ACC112 (cell line): Measurements from ENCODE around the gene SSTR5.

Source experiments
- H2AFZ ChIP-seq: fragments of 200-600 bp; sonication (generic); one replicate; pipeline ENCODE4 v1.6.0; 2017; ENCODE audit warnings: antibody characterized with exemption, low read length; ENCODE audit not compliant: unreplicated experiment
- H3K27ac ChIP-seq: fragments of 200-600 bp; sonication (generic); 2 replicates; pipeline ENCODE4 v1.5.1; 2014; ENCODE audit warnings: low read depth, mild to moderate bottlenecking, antibody characterized with exemption, low read length, moderate library complexity
- H3K27me3 ChIP-seq: fragments of 200-600 bp; sonication (generic); 2 replicates; pipeline ENCODE4 v1.6.1; 2014; ENCODE audit warnings: mild to moderate bottlenecking, antibody characterized with exemption, low read length, moderate library complexity, mixed read lengths; ENCODE audit not compliant: insufficient read depth
- H3K36me3 ChIP-seq: fragments of 200-600 bp; sonication (generic); 2 replicates; pipeline ENCODE4 v1.6.1; 2016; ENCODE audit warnings: mild to moderate bottlenecking, antibody characterized with exemption, low read length, moderate library complexity, mixed read lengths; ENCODE audit not compliant: insufficient read depth
- H3K4me1 ChIP-seq: fragments of 200-600 bp; sonication (generic); one replicate; pipeline ENCODE4 v1.6.1; 2016; ENCODE audit warnings: low read length, mixed read lengths; ENCODE audit not compliant: insufficient read depth, unreplicated experiment, control insufficient read depth
- H3K4me3 ChIP-seq: fragments of 200-600 bp; sonication (generic); 2 replicates; pipeline ENCODE4 v1.5.1; 2014; ENCODE audit warnings: mild to moderate bottlenecking, low read depth, low read length
- H3K79me2 ChIP-seq: fragments of 200-600 bp; sonication (generic); one replicate; pipeline ENCODE4 v1.6.0; 2016; ENCODE audit warnings: low read length; ENCODE audit not compliant: control insufficient read depth, unreplicated experiment, insufficient read depth

Gene SSTR5

DNA sequence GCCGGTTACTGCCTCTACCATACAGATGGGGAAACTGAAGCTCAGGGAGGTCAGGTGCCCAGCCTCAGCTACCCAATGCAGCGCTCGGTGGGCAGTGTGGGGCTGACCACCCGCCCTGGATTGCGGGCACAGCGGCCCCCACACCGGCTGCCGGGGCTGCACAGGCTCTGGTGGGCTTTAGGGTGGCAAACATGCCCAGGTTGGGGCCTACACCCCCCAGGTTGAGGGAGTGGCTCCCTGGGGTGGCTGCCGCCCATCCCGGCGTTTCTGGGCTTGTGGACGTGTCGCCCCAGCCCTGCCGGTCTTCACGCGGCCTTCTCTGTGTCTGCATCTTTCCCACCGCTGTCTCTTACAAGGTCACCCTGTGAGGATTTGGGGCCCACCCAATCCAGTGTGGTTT is 40.9 kb upstream of the SSTR5 start:
- H2AFZ ChIP-seq = no peak overlapping the region
- H3K27me3 ChIP-seq = peaks cover 37% of the 10 kb centered on the region

DNA sequence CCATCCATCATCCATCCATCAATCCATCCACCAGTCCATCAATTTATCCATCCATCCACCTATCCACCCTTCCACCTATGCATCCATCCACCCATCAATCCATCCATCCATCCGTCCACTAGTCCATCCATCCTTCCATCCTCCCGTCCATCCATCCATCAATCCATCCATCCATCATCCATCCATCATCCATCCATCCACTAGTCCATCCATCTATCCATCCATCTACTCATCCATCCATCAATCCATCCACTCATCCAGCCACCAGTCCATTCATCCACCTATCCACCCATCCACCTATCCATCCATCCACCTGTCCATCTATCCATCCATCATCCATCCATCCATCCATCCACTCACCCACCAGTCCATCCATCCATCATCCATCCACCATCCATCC is 39.9 kb upstream of the SSTR5 start:
- Histone ChIP-seq H3K36me3 (no peaks in the 10 kb centered on the region), H3K79me2 (no peaks in the 10 kb centered on the region), H3K4me3 (no peak overlapping the region), H2AFZ (no peak overlapping the region), H3K4me1 (peaks cover 7% of the 10 kb centered on the region), H3K27me3 (peaks cover 30% of the 10 kb centered on the region), H3K27ac (no peak overlapping the region)

More for the DNA sequence above, 40.9 kb upstream of the SSTR5 start:
- no peaks in the 10 kb centered on the region for H3K79me2 ChIP-seq
- H3K27ac ChIP-seq = no peak overlapping the region
- peaks cover under 1% of the 10 kb centered on the region for H3K4me1 ChIP-seq
- H3K36me3 ChIP-seq = no peaks in the 10 kb centered on the region
- H3K4me3 ChIP-seq = no peak overlapping the region

DNA sequence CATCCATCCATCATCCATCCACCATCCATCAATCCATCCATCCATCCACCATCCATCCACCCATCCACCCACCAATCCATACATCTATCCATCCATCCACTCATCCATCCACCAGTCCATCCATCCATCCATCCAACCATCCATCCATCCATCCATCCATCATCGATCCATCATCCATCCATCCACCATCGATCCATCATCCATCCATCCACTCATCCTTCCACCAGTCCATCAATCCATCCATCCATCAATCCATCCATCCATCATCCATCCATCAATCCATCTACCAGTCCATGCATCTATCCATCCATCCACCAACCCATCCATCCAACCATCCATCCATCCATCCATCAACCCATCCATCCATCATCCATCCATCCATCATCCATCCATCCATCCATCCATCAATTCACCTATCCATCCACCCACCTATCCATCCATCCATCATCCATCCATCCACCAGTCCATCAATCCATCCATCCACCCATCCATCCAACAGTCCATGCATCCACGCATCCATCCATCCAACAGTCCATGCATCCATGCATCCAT is 39.3 kb upstream of the SSTR5 start:
- Histone ChIP-seq H3K79me2 (no peaks in the 10 kb centered on the region), H3K27ac (no peak overlapping the region), H3K4me3 (no peak overlapping the region), H3K27me3 (peaks cover 26% of the 10 kb centered on the region), H3K36me3 (no peaks in the 10 kb centered on the region), H2AFZ (no peak overlapping the region), H3K4me1 (peaks cover 7% of the 10 kb centered on the region)

GRCh38 chr16:1034230-1035065 is 38.1 kb upstream of the SSTR5 start:
- H3K79me2 ChIP-seq = no peaks in the 10 kb centered on the region
- no peak overlapping the region for H2AFZ ChIP-seq
- H3K36me3 ChIP-seq = no peaks in the 10 kb centered on the region
- H3K27ac ChIP-seq = no peak overlapping the region
- H3K27me3 ChIP-seq = peaks cover 13% of the 10 kb centered on the region
- H3K4me1 ChIP-seq = peaks cover 7% of the 10 kb centered on the region
- no peak overlapping the region for H3K4me3 ChIP-seq

- peaks cover 7% of the 10 kb centered on the region for H3K4me1 ChIP-seq
- H2AFZ ChIP-seq = no peak overlapping the region
- no peak overlapping the region for H3K27ac ChIP-seq
- no peaks in the 10 kb centered on the region for H3K36me3 ChIP-seq
- no peaks in the 10 kb centered on the region for H3K79me2 ChIP-seq
- H3K4me3 ChIP-seq = no peak overlapping the region
- H3K27me3 ChIP-seq = peaks cover 9% of the 10 kb centered on the region
Measured at GRCh38 chr16:1035066-1035415, 37.5 kb upstream of the SSTR5 start.

DNA sequence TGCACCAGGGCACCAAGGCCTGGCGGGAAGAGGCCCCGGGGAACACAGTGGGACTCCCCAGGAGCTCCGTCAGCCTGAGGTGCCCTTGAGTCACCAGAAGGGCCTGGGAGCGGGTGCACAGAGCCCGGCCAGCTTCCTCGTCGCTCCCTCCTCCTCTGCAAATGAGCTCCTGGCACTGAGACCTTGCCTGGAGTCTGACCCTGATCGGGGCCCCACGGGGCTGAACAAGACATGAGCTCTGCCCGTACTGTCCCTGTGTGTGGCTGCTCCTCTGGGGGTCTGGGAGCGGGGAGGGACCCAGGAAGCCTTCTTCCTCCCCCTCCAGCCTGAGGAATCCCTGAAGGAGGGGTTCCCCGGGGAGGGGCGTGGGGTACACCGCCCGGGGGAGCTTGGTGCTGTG is 36.4 kb upstream of the SSTR5 start:
- no peaks in the 10 kb centered on the region for H3K36me3 ChIP-seq
- no peak overlapping the region for H3K27ac ChIP-seq
- H3K4me1 ChIP-seq = peaks cover 7% of the 10 kb centered on the region
- no peaks in the 10 kb centered on the region for H3K27me3 ChIP-seq
- H2AFZ ChIP-seq = no peak overlapping the region
- no peak overlapping the region for H3K4me3 ChIP-seq
- H3K79me2 ChIP-seq = no peaks in the 10 kb centered on the region

GRCh38 chr16:1036726-1037393 is 35.7 kb upstream of the SSTR5 start:
- H3K27me3 ChIP-seq = no peaks in the 10 kb centered on the region
- H3K79me2 ChIP-seq = no peaks in the 10 kb centered on the region
- peaks cover 7% of the 10 kb centered on the region for H3K4me1 ChIP-seq
- H3K4me3 ChIP-seq = no peak overlapping the region
- no peaks in the 10 kb centered on the region for H3K36me3 ChIP-seq
- H2AFZ ChIP-seq = no peak overlapping the region
- no peak overlapping the region for H3K27ac ChIP-seq

DNA sequence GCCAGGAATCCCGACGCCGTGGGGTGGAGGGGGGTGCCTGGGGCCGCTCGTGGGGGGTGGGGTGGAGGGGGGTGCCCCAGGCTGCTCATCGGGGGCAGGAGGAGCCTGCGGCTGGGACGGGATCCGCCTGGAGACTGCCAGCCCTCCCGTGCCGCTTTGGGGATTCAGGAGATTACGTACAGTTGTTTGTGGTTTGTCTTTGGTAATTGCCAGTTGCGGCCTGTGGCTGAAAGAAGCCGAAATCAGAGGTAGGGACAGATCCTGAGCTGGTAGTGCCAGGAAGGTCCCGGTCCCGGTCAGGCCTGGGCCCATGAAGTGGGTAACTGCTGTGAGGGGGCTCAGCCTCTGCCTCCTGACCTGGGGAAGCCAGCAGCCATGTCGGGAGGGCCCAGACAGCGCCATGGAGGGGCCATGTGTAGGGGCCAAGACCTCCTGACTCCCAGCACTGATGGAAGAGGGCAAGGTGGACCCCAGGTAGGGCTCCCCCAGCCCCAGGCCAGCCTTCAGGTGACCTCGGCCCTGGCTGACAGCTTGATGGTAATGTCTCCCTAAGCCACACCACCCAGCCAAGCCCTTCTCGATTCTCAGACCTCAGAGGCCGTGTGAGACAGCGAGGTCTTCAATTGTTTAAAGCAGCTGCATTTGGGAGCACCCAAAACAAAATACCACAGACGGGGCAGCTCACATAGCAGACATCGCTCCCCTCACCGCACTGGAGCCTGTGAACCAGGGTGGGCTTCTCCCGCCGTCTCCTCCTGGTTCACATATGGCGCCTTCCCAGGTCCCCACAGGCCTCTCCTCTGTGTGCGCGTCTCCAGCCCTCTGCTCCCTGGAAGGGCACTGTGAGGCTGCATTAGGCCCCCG is 34.9 kb upstream of the SSTR5 start:
- Histone ChIP-seq H3K27me3 (no peaks in the 10 kb centered on the region), H3K79me2 (no peaks in the 10 kb centered on the region), H3K36me3 (no peaks in the 10 kb centered on the region), H3K4me1 (peaks cover 7% of the 10 kb centered on the region), H3K27ac (no peak overlapping the region), H2AFZ (no peak overlapping the region), H3K4me3 (no peak overlapping the region)

- Histone ChIP-seq H3K36me3 (no peaks in the 10 kb centered on the region), H3K27me3 (peaks cover 4% of the 10 kb centered on the region), H3K27ac (no peak overlapping the region), H3K4me1 (peaks cover 7% of the 10 kb centered on the region), H3K4me3 (no peak overlapping the region), H2AFZ (no peak overlapping the region), H3K79me2 (no peaks in the 10 kb centered on the region)
Measured at GRCh38 chr16:1038932-1039331, 33.6 kb upstream of the SSTR5 start.

- Histone ChIP-seq H2AFZ (no peak overlapping the region), H3K27me3 (peaks cover 12% of the 10 kb centered on the region), H3K27ac (no peak overlapping the region), H3K79me2 (no peaks in the 10 kb centered on the region), H3K36me3 (no peaks in the 10 kb centered on the region), H3K4me3 (no peak overlapping the region), H3K4me1 (peaks cover 7% of the 10 kb centered on the region)
Measured at GRCh38 chr16:1039762-1040161, 32.8 kb upstream of the SSTR5 start.
